Endothelial cell of umbilical vein (primary cell): ENCODE measurements around the gene CMTM7. TPM values are rescaled to one million over a fixed set of nuclear protein-coding genes. Genes with fewer than 3 reads are reported as not detected.

Source experiments
- BruUV-seq: library from RNA; stranded (reverse); fragments of 400-500 nt; replicated peaks from 2 replicates; lab custom pipeline; 2021; lab: Mats Ljungman, UMichigan
- CTCF ChIA-PET: fragments of 300-600, 350-600 bp; sonication (Branson Sonifier 250); formaldehyde crosslinking; loops from one replicate; lab custom pipeline; 2021; ENCODE audit warnings: antibody characterized with exemption, inconsistent platforms; lab: Charles Lee
- POLR2A ChIA-PET: fragments of 300-600, 350-600 bp; sonication (Branson Sonifier 250); formaldehyde crosslinking; loops from one replicate; lab custom pipeline; 2021; ENCODE audit warnings: antibody characterized with exemption, inconsistent platforms; lab: Charles Lee
- DNase-seq: peaks from one replicate; pipeline ENCODE4 v3.0.0-alpha.2; 2011; ENCODE audit warnings: low read depth, low spot score
- FAIRE-seq: peaks from 2 replicates; lab custom pipeline; 2011; peaks lifted over from hg19 to GRCh38; lab: Jason Lieb, UNC
- H2AFZ ChIP-seq: 2 replicates; pipeline ENCODE4 v1.6.0; 2012; ENCODE audit warnings: low read depth, low read length, control low read depth, inconsistent platforms
- H3K27ac ChIP-seq: 2 replicates; pipeline ENCODE4 v1.5.1; 2011; ENCODE audit warnings: low read depth, mild to moderate bottlenecking, control low read depth, low read length, moderate library complexity; ENCODE audit not compliant: insufficient read depth
- H3K27me3 ChIP-seq, 2 experiments: 2 replicates each; pipeline versions ENCODE4 v1.6.0 to v1.6.1; 2011; ENCODE audit warnings: low read length in 2 of 2, mixed read lengths in 1 of 2; ENCODE audit not compliant: control insufficient read depth in 2 of 2, insufficient read depth in 2 of 2
- H3K36me3 ChIP-seq, 2 experiments: 2 replicates in 1 of 2; 3 replicates in 1 of 2; pipeline ENCODE4 v1.5.1; 2011; ENCODE audit warnings: low read length in 2 of 2, mild to moderate bottlenecking in 1 of 2, moderate library complexity in 1 of 2; ENCODE audit not compliant: control insufficient read depth in 2 of 2, insufficient read depth in 2 of 2; ENCODE audit errors: extremely low read depth in 1 of 2
- H3K4me1 ChIP-seq: 3 replicates; pipeline ENCODE4 v1.5.1; 2011; ENCODE audit warnings: mild to moderate bottlenecking, low read length; ENCODE audit not compliant: control insufficient read depth, insufficient read depth; ENCODE audit errors: extremely low read depth
- H3K4me2 ChIP-seq: 2 replicates; pipeline ENCODE4 v1.6.1; 2011; ENCODE audit warnings: low read length, control low read depth, mixed read lengths; ENCODE audit not compliant: insufficient read depth
- H3K4me3 ChIP-seq, 3 experiments: fragments of 200-600 bp in 1 of 3; sonication (generic), shearing (Covaris generic) in 1 of 3; replicated peaks in 1 of 3; 2 replicates each; pipeline ENCODE4 v1.5.1; 2011 to 2016; ENCODE audit warnings: control low read depth in 3 of 3, low read length in 3 of 3, mild to moderate bottlenecking in 2 of 3, inconsistent platforms in 1 of 3, low read depth in 1 of 3, moderate library complexity in 1 of 3; ENCODE audit not compliant: insufficient read depth in 1 of 3
- H3K79me2 ChIP-seq: 2 replicates; pipeline ENCODE4 v1.6.0; 2012; ENCODE audit warnings: low read length, inconsistent platforms; ENCODE audit not compliant: control insufficient read depth, insufficient read depth
- H3K9ac ChIP-seq: replicated peaks from 2 replicates; pipeline ENCODE3; 2011; ENCODE audit warnings: low read length, control low read depth; ENCODE audit not compliant: insufficient read depth; ENCODE audit errors: extremely low read depth
- H3K9me1 ChIP-seq: replicated peaks from 3 replicates; pipeline ENCODE4 v1.6.0; 2011; ENCODE audit warnings: mild to moderate bottlenecking, low read length; ENCODE audit not compliant: control insufficient read depth, insufficient read depth; ENCODE audit errors: extremely low read depth
- H3K9me3 ChIP-seq: replicated peaks from 2 replicates; pipeline ENCODE4 v1.5.1; 2012; ENCODE audit warnings: low read length, inconsistent platforms; ENCODE audit not compliant: control insufficient read depth, insufficient read depth
- H4K20me1 ChIP-seq: replicated peaks from 2 replicates; pipeline ENCODE3; 2011; ENCODE audit warnings: mild to moderate bottlenecking, low read length; ENCODE audit not compliant: control insufficient read depth, insufficient read depth; ENCODE audit errors: extremely low read depth
- CTCF ChIP-seq, 2 donors: IDR thresholded peaks; 1 replicate in 1 of 2; 2 replicates in 1 of 2; pipeline ENCODE4 v1.5.1; 2011; ENCODE audit warnings: low read length in 2 of 2, mild to moderate bottlenecking in 2 of 2, moderate library complexity in 2 of 2, control low read depth in 1 of 2, inconsistent platforms in 1 of 2, low read depth in 1 of 2; ENCODE audit not compliant: insufficient read depth in 1 of 2; ENCODE audit errors: extremely low read depth in 1 of 2
- EZH2 ChIP-seq: IDR thresholded peaks from 2 replicates; pipeline ENCODE4 v1.6.1; 2012; ENCODE audit warnings: borderline replicate concordance, low read depth, mild to moderate bottlenecking, moderate library complexity, low read length, inconsistent platforms; ENCODE audit not compliant: severe bottlenecking
- FOS ChIP-seq: IDR thresholded peaks from 2 replicates; pipeline ENCODE4 v1.6.1; 2011; ENCODE audit warnings: mild to moderate bottlenecking, low read length, moderate library complexity, borderline replicate concordance; ENCODE audit not compliant: insufficient read depth
- GATA2 ChIP-seq: IDR thresholded peaks from 2 replicates; pipeline ENCODE4 v1.7.0; 2011; ENCODE audit warnings: low read depth, mild to moderate bottlenecking, moderate library complexity, mixed read lengths, low read length; ENCODE audit not compliant: insufficient read length, insufficient read depth
- JUN ChIP-seq: IDR thresholded peaks from 2 replicates; pipeline ENCODE4 v1.6.1; 2011; ENCODE audit warnings: borderline replicate concordance, low read depth; ENCODE audit not compliant: insufficient read length, insufficient read depth
- MAX ChIP-seq: IDR thresholded peaks from 2 replicates; pipeline ENCODE4 v1.6.1; 2011; ENCODE audit not compliant: insufficient read depth, insufficient read length
- MYC ChIP-seq: IDR thresholded peaks from one replicate; pipeline ENCODE4 v1.6.1; 2011; ENCODE audit warnings: mild to moderate bottlenecking, low read depth, low read length
- POLR2A ChIP-seq: IDR thresholded peaks from 2 replicates; pipeline ENCODE4 v1.6.1; 2012; ENCODE audit warnings: low read depth, mild to moderate bottlenecking, control low read depth, low read length
- POLR2AphosphoS5 ChIP-seq: IDR thresholded peaks from 2 replicates; pipeline ENCODE4 v1.6.1; 2012; ENCODE audit warnings: low read depth, mild to moderate bottlenecking, control low read depth, low read length, moderate library complexity; ENCODE audit not compliant: insufficient read depth
- dilution Hi-C: fragments of 300-500 bp; cut with MboI; formaldehyde crosslinking; loops from one replicate; pipeline ENCODE4 v1.15.0; 2019; ENCODE audit warnings: low sequenced_read_pairs; ENCODE audit not compliant: extremely low pct_ligation_motif_present
- intact Hi-C: fragments of 100-400 bp; cut with micrococcal nuclease; formaldehyde crosslinking; loops from one replicate; pipeline ENCODE4 v1.10.0; 2022
- polyA plus RNA-seq, 4 experiments: library from polyadenylated mRNA; depleted of rRNA in 3 of 4; stranded (reverse) in 3 of 4; unstranded in 1 of 4; fragments of >200 nt; gene quantifications; 2 replicates each; pipeline versions ENCODE4 v1.2.1 to v1.2.3, GENCODE V29; 2011 to 2012; ENCODE audit warnings: missing spikeins in 1 of 4
- total RNA-seq: library from RNA; stranded (reverse); gene quantifications from 2 replicates; pipeline ENCODE4 v1.2.3, GENCODE V29; 2021

The CMTM7 gene
- total and polyA plus RNA-seq, 2 donors (not counting 3 experiments of a cell fraction or from before 2014, with no cell fraction given): 44.7 to 88.5 TPM

GRCh38 chr3:32502946-32503286 is 111.3 kb downstream of the CMTM7 start:
- Histone ChIP-seq H3K36me3 (no peaks in the 10 kb centered on the region), H3K9ac (peak overlapping the region; percentile 77), H4K20me1 (no peaks in the 10 kb centered on the region), H3K4me2 (peak overlapping the region; percentile 97), H3K4me1 (peaks cover 19% of the 10 kb centered on the region), H3K27me3 (no peaks in the 10 kb centered on the region), H3K9me1 (no peaks in the 10 kb centered on the region), H3K4me3 (peak overlapping the region; percentile 72 to 89 (median 81)), H3K27ac (peak overlapping the region; percentile 50), H2AFZ (peak overlapping the region; percentile 100), H3K9me3 (no peaks in the 10 kb centered on the region), H3K79me2 (peaks cover 24% of the 10 kb centered on the region)
- CTCF ChIA-PET: interaction anchor here (1.0 to 3.9 kb wide), 5 partner anchors 9 to 128 kb away, joined by 3 to 13 read pairs (median 3); no protein-coding TSS in a partner anchor
- no peak for FAIRE-seq
- intact Hi-C loops: loop anchor here (1.0 to 2.0 kb wide), 3 partner anchors 33 to 326 kb away; partner anchors contain the start of gene DYNC1LI1
- dilution Hi-C loops: no loop called here
- no TSS peak for BruUV-seq
- TF ChIP-seq POLR2AphosphoS5: no peak
- no peak for TF ChIP-seq CTCF (IDR thresholded peaks at IDR 0.05; ENCODE audit: extremely low read depth in 1 of 2, insufficient read depth in 1 of 2, low read depth in 1 of 2, low read length in 2 of 2)
- TF ChIP-seq GATA2: no peak
- TF ChIP-seq EZH2: no peak
- TF ChIP-seq MYC: no peak
- no peak for TF ChIP-seq FOS
- no peak for TF ChIP-seq MAX
- no peak for TF ChIP-seq JUN
- no peak for TF ChIP-seq POLR2A
- no peak for DNase-seq
- POLR2A ChIA-PET: interaction anchor here (0.6 to 1.3 kb wide), 2 partner anchors 182 to 199 kb away, joined by 3 read pairs; partner anchors contain the start of gene CNOT10

Other genes starting within 250 kb of the CMTM7 start
- gene CMTM8, start 153.2 kb upstream of the CMTM7 start, total RNA-seq: 7.3 and 8.1 TPM in 2 replicates
- gene CMTM8, start 153.2 kb upstream of the CMTM7 start, polyA plus RNA-seq: 11.8 and 11.9 TPM in 2 replicates
- 54.0 and 56.3 TPM in 2 replicates for gene CMTM6, start 111.0 kb downstream of the CMTM7 start, total RNA-seq
- 25.9 and 38.0 TPM in 2 replicates for gene CMTM6, start 111.0 kb downstream of the CMTM7 start, polyA plus RNA-seq
- 45.6 and 47.6 TPM in 2 replicates for gene DYNC1LI1, start 179.0 kb downstream of the CMTM7 start, total RNA-seq
- gene DYNC1LI1, start 179.0 kb downstream of the CMTM7 start, polyA plus RNA-seq: 12.0 and 14.9 TPM in 2 replicates